ENCODE measurements around the gene ETFB.
A peak's percentile ranks its signal among the peaks of the same experiment; 100 is the strongest.

Gene ETFB

GRCh38 chr19:51377422-51377821 lies 11.2 kb upstream of the ETFB start:
- no peak for DNase-seq
- intact Hi-C loops (cut with DNase I), result no loop called here

- intact Hi-C loops (cut with DNase I), result no loop called here
These were observed 9.5 kb upstream of the ETFB start for GRCh38 chr19:51375504-51376221.

GRCh38 chr19:51372649-51373504 lies 6.7 kb upstream of the ETFB start, which contains the start of gene NKG7:
NKG7 (minus strand) TSS chr19:51372654; CDS start chr19:51372535, 119 bp downstream.
- no peak for DNase-seq

More at GRCh38 chr19:51375504-51376221, 9.5 kb upstream of the ETFB start:
- no peak for DNase-seq

GRCh38 chr19:51372021-51372648 lies 5.9 kb upstream of the ETFB start:
- no peak for DNase-seq
- intact Hi-C loops (cut with DNase I), result no loop called here

More at GRCh38 chr19:51372649-51373504, 6.7 kb upstream of the ETFB start, which contains the start of gene NKG7:
- intact Hi-C loops (cut with DNase I), result no loop called here

- no peak for DNase-seq
- intact Hi-C loops (cut with DNase I), result no loop called here
These were observed 5.0 kb upstream of the ETFB start for GRCh38 chr19:51371186-51371690.

GRCh38 chr19:51370230-51370629 lies 4.0 kb upstream of the ETFB start:
- intact Hi-C loops (cut with DNase I), result no loop called here
- DNase-seq, result no peak

GRCh38 chr19:51368366-51369282 lies 2.4 kb upstream of the ETFB start, which contains the start of gene CLDND2:
CLDND2 (minus strand) TSS chr19:51369003; CDS start chr19:51368577, 426 bp downstream.
- intact Hi-C loops (cut with DNase I), result no loop called here
- DNase-seq, result peak in 4 of 42 donors; percentile 26 to 70 (median 56)

GRCh38 chr19:51367565-51368365 lies 1.6 kb upstream of the ETFB start:
- peak; percentile 94 to 100 (median 99) for DNase-seq
- intact Hi-C loops (cut with DNase I), result no loop called here

- peak in 2 of 42 donors; percentile 44 to 50 for DNase-seq
- intact Hi-C loops (cut with DNase I), result no loop called here
These were observed 1.0 kb upstream of the ETFB start for GRCh38 chr19:51367255-51367564.

GRCh38 chr19:51366389-51367254 lies 434 bp upstream of the ETFB start:
- peak; percentile 94 to 100 (median 99) for DNase-seq
- intact Hi-C loops (cut with DNase I), result no loop called here

GRCh38 chr19:51365211-51365964 lies 800 bp downstream of the ETFB start:
- peak in 23 of 42 donors; percentile 7 to 55 (median 20) for DNase-seq

GRCh38 chr19:51364200-51365106 lies 1.7 kb downstream of the ETFB start:
- intact Hi-C loops (cut with DNase I), result no loop called here
- DNase-seq, result peak in 18 of 42 donors; percentile 17 to 58 (median 41)

More at GRCh38 chr19:51365211-51365964, 800 bp downstream of the ETFB start:
- intact Hi-C loops (cut with DNase I), result no loop called here

GRCh38 chr19:51361239-51361638 lies 4.9 kb downstream of the ETFB start:
- DNase-seq, result no peak
- intact Hi-C loops (cut with DNase I), result no loop called here

- DNase-seq, result no peak
- intact Hi-C loops (cut with DNase I), result no loop called here
These were observed 6.9 kb downstream of the ETFB start for GRCh38 chr19:51359294-51359693.

GRCh38 chr19:51357952-51358351 lies 8.2 kb downstream of the ETFB start:
- intact Hi-C loops (cut with DNase I), result no loop called here
- no peak for DNase-seq
